Caco-2 (cell line): ENCODE measurements around the gene NAA80. TPM values are rescaled to one million over a fixed set of nuclear protein-coding genes. Genes with fewer than 3 reads are reported as not detected.

Experiments used
- BruUV-seq: library from RNA; stranded (reverse); fragments of 400-500 nt; replicated peaks from 2 replicates; lab custom pipeline; 2021; lab: Mats Ljungman, UMichigan
- CTCF ChIA-PET: fragments of 300-600 bp; sonication (Branson Sonifier 250); formaldehyde crosslinking; loops from one replicate; lab custom pipeline; 2022; ENCODE audit warnings: antibody characterized with exemption; lab: Charles Lee
- POLR2A ChIA-PET: fragments of 300-600 bp; sonication (Branson Sonifier 250); formaldehyde crosslinking; loops from one replicate; lab custom pipeline; 2022; ENCODE audit warnings: antibody characterized with exemption; lab: Charles Lee
- DNase-seq, 2 experiments: peaks; one replicate each; pipeline versions ENCODE4 v3.0.0 to v3.0.0-alpha.2; 2020 to 2022
- H3K27me3 ChIP-seq: replicated peaks from 2 replicates; pipeline ENCODE4 v1.6.0; 2011; ENCODE audit warnings: low read length; ENCODE audit not compliant: control insufficient read depth, insufficient read depth
- H3K36me3 ChIP-seq: 2 replicates; pipeline ENCODE4 v1.5.1; 2011; ENCODE audit warnings: low read length; ENCODE audit not compliant: control insufficient read depth, insufficient read depth
- H3K4me1 ChIP-seq: fragments of 250-450 bp; sonication (Bioruptor Pico); 2 replicates; pipeline ENCODE4 v1.5.1; 2020; ENCODE audit warnings: mild to moderate bottlenecking
- H3K4me3 ChIP-seq: 2 replicates; pipeline ENCODE4 v1.5.1; 2011; ENCODE audit warnings: low read depth, mild to moderate bottlenecking, control low read depth, low read length
- H3K9me3 ChIP-seq: fragments of 250-450 bp; sonication (Bioruptor Pico); 2 replicates; pipeline ENCODE4 v1.5.1; 2020; ENCODE audit warnings: mild to moderate bottlenecking, moderate library complexity
- H3K27ac Mint-ChIP-seq: one replicate; pipeline ENCODE4 v1.8.0; 2022; ENCODE audit warnings: mixed read lengths; ENCODE audit not compliant: unreplicated experiment
- H3K27me3 Mint-ChIP-seq: one replicate; pipeline ENCODE4 v1.8.0; 2022; ENCODE audit warnings: mixed read lengths; ENCODE audit not compliant: insufficient read depth, unreplicated experiment
- H3K36me3 Mint-ChIP-seq: one replicate; pipeline ENCODE4 v1.8.0; 2022; ENCODE audit warnings: mild to moderate bottlenecking, mixed read lengths; ENCODE audit not compliant: insufficient read depth, unreplicated experiment
- H3K4me1 Mint-ChIP-seq: one replicate; pipeline ENCODE4 v1.8.0; 2022; ENCODE audit warnings: low read depth, mixed read lengths; ENCODE audit not compliant: unreplicated experiment
- H3K4me3 Mint-ChIP-seq: one replicate; pipeline ENCODE4 v1.8.0; 2022; ENCODE audit warnings: mild to moderate bottlenecking, moderate library complexity, mixed read lengths; ENCODE audit not compliant: unreplicated experiment
- H3K9me3 Mint-ChIP-seq: one replicate; pipeline ENCODE4 v1.8.0; 2022; ENCODE audit warnings: mixed read lengths; ENCODE audit not compliant: unreplicated experiment
- CTCF ChIP-seq, 2 experiments: fragments of 200-600 bp in 1 of 2; IDR thresholded peaks; 1 replicate in 1 of 2; 2 replicates in 1 of 2; pipeline versions ENCODE4 v1.5.1 to v1.8.0; 2011 to 2022; ENCODE audit warnings: antibody characterized with exemption in 1 of 2, control low read depth in 1 of 2, inconsistent platforms in 1 of 2, low read depth in 1 of 2, low read length in 1 of 2, mild to moderate bottlenecking in 1 of 2, moderate library complexity in 1 of 2; ENCODE audit not compliant: insufficient read depth in 1 of 2, severe bottlenecking in 1 of 2, unreplicated experiment in 1 of 2
- intact Hi-C: fragments of 100-400 bp; cut with micrococcal nuclease; formaldehyde crosslinking; loops from one replicate; pipeline ENCODE4 v1.10.0; 2022; ENCODE audit not compliant: unreplicated experiment
- total RNA-seq: library from RNA; stranded (reverse); gene quantifications from 2 replicates; pipeline ENCODE4 v1.2.3, GENCODE V29; 2022

NAA80 gene
- total RNA-seq, 1 experiment from 2014 or later = 8.2 TPM

- Histone ChIP-seq H3K27me3 (no peaks in the 10 kb centered on the region), H3K36me3 (peaks cover 2% of the 10 kb centered on the region), H3K9me3 (no peaks in the 10 kb centered on the region), H3K4me1 (peaks cover 22% of the 10 kb centered on the region), H3K4me3 (no peak overlapping the region)
- H3K27ac Mint-ChIP-seq = no peak overlapping the region
- ChIA-PET POLR2A (interaction anchor here (0.6 kb wide), 1 partner anchor 13 kb away, joined by 3 read pairs; no protein-coding TSS in a partner anchor), CTCF (interaction anchor here (0.5 to 2.3 kb wide), 5 partner anchors 12 to 87 kb away, joined by 4 to 12 read pairs (median 7); partner anchors contain the start of genes HYAL1, HYAL3, IFRD2 and NAA80)
- no peaks in the 10 kb centered on the region for H3K4me1 Mint-ChIP-seq
- intact Hi-C loops = loop anchor here (1.0 to 2.0 kb wide), 3 partner anchors 50 to 98 kb away; no protein-coding TSS in a partner anchor
- H3K27me3 Mint-ChIP-seq = no peaks in the 10 kb centered on the region
- BruUV-seq = no TSS peak
- H3K36me3 Mint-ChIP-seq = peaks cover 34% of the 10 kb centered on the region
- H3K4me3 Mint-ChIP-seq = no peak overlapping the region
- H3K9me3 Mint-ChIP-seq = no peaks in the 10 kb centered on the region
- peak; percentile 88 to 94 for TF ChIP-seq CTCF (IDR thresholded peaks at IDR 0.05; ENCODE audit: insufficient read depth in 1 of 2, low read depth in 1 of 2, low read length in 1 of 2, severe bottlenecking in 1 of 2, unreplicated experiment in 1 of 2)
- peak; percentile 84 to 88 for DNase-seq
These were observed 25.3 kb upstream of the NAA80 start for GRCh38 chr3:50324351-50325112.

GRCh38 chr3:50323614-50324199 is 24.5 kb upstream of the NAA80 start:
- Mint-ChIP-seq H3K27ac (peak overlapping the region; percentile 96), H3K36me3 (peaks cover 42% of the 10 kb centered on the region), H3K27me3 (no peaks in the 10 kb centered on the region), H3K4me3 (no peak overlapping the region), H3K4me1 (no peaks in the 10 kb centered on the region), H3K9me3 (no peaks in the 10 kb centered on the region)
- CTCF ChIA-PET = interaction anchor here (0.5 to 2.3 kb wide), 6 partner anchors 13 to 90 kb away, joined by 4 to 12 read pairs (median 6); partner anchors contain the start of genes HYAL1, HYAL3, IFRD2 and NAA80
- no peak overlapping the region for H3K4me3 ChIP-seq
- H3K4me1 ChIP-seq = peaks cover 22% of the 10 kb centered on the region
- intact Hi-C loops = loop anchor here (1.0 to 2.0 kb wide), 3 partner anchors 49 to 97 kb away; no protein-coding TSS in a partner anchor
- no peaks in the 10 kb centered on the region for H3K9me3 ChIP-seq
- BruUV-seq = no TSS peak
- no peak for TF ChIP-seq CTCF (IDR thresholded peaks at IDR 0.05; ENCODE audit: insufficient read depth in 1 of 2, low read depth in 1 of 2, low read length in 1 of 2, severe bottlenecking in 1 of 2, unreplicated experiment in 1 of 2)
- H3K27me3 ChIP-seq = no peaks in the 10 kb centered on the region
- no peak for DNase-seq
- peaks cover 4% of the 10 kb centered on the region for H3K36me3 ChIP-seq
- POLR2A ChIA-PET = no interaction called here

GRCh38 chr3:50323092-50323600 is 23.9 kb upstream of the NAA80 start:
- peaks cover 22% of the 10 kb centered on the region for H3K4me1 ChIP-seq
- H3K4me1 Mint-ChIP-seq = no peaks in the 10 kb centered on the region
- no TSS peak for BruUV-seq
- H3K9me3 ChIP-seq = no peaks in the 10 kb centered on the region
- no peak for DNase-seq
- H3K27me3 Mint-ChIP-seq = no peaks in the 10 kb centered on the region
- TF ChIP-seq CTCF (IDR thresholded peaks at IDR 0.05; ENCODE audit: insufficient read depth in 1 of 2, low read depth in 1 of 2, low read length in 1 of 2, severe bottlenecking in 1 of 2, unreplicated experiment in 1 of 2) = no peak
- H3K27ac Mint-ChIP-seq = peak overlapping the region; percentile 96
- no peaks in the 10 kb centered on the region for H3K9me3 Mint-ChIP-seq
- no peaks in the 10 kb centered on the region for H3K27me3 ChIP-seq
- H3K4me3 Mint-ChIP-seq = no peak overlapping the region
- CTCF ChIA-PET = interaction anchor here (2.2 to 2.3 kb wide), 2 partner anchors 14 to 20 kb away, joined by 11 to 12 read pairs; partner anchors contain the start of gene HYAL1
- peaks cover 42% of the 10 kb centered on the region for H3K36me3 Mint-ChIP-seq
- H3K36me3 ChIP-seq = peaks cover 4% of the 10 kb centered on the region
- intact Hi-C loops = no loop called here
- POLR2A ChIA-PET = no interaction called here
- H3K4me3 ChIP-seq = no peak overlapping the region
